NCI-H2107 (cell line): ENCODE results near the gene PDE4D.
"Not testable (repeated sequence)": the region's sequence is repeated elsewhere in the genome, so short reads cannot be mapped to it uniquely, and the experiment has no call there.

ENCODE experiments used
- DNase-seq: peaks from one replicate; lab custom pipeline; 2025; lab: John Stamatoyannopoulos, UW

The PDE4D gene

DNA sequence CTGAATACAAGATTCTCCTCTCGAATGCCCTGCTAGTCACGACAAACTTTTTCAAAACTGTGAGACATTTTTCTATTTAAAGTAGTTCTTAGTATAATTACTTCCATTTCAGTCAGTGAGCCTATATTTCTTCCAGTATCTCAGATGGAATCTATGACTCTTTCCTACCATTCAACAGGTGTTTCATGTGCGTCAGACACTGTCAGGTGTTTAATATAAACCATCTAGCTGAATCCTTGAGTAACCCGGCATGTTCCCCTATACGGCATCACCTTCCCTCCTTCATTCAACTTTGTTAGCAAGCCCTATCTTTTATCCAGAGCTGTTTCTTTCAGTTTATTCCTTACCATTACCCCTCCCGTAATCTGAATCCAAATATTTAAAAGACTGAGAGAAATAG, 891.8 kb downstream of the PDE4D start:
- DNase-seq: no peak

GRCh38 chr5:59001154-59001553, 892.4 kb downstream of the PDE4D start:
- DNase-seq: no peak

- DNase-seq: no peak
Observed at GRCh38 chr5:59000211-59000610, 893.3 kb downstream of the PDE4D start.

DNA sequence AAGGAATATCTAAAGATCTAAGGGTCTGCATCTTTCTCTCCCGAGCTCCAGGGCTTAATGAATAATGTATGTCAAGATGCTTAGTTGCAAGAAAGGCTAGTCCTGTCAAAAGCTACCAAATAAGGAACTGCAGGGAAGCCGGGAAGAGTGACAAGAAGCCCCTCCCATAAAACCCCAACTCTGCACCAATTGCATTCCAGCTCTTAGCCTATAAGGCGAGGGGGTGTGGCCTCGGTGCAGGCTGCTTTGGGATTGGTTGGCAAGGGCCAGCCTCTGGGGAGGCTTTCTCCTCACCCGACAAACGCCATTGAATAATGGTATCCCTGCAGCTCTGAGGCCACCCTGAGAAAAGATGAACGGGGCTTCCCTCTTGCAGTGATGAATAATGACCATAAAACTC, 893.7 kb downstream of the PDE4D start:
- DNase-seq: no peak

DNA sequence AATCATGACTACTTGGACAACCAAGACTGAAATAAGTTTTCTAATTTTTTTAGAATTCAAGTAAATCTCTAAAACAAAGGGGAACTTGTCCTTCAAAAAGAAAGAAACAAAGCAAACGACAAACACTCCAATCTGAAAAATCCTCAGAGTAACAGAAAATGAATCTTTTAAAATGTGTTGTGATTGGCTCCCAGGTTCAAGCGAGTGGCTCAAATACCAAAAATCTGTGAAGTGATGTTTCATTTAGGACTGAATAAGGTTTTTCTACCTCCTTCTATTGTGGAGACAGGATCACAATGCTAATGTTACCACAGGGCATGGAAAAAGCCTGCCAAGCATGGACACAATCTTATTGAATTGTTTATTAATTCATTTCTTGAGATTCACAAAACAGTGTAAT, 895.0 kb downstream of the PDE4D start:
- no peak for DNase-seq

DNA sequence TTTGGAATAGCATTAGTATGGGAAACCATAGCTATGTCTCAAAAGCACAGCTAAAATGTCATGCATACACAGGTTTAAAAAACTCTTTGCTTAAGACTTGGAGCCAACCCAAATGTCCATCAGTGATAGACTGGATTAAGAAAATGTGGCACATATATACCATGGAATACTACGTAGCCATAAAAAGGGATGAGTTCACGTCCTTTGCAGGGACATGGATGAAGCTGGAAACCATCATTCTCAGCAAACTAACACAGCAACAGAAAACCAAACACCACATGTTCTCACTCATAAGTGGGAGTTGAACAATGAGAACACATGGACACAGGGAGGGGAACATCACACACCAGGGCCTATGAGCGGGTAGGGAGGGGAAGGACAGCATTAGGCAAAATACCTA, 897.7 kb downstream of the PDE4D start:
- DNase-seq: not testable (repeated sequence)

- DNase-seq: no peak
Observed at GRCh38 chr5:58993461-58993860, 900.1 kb downstream of the PDE4D start.

DNA sequence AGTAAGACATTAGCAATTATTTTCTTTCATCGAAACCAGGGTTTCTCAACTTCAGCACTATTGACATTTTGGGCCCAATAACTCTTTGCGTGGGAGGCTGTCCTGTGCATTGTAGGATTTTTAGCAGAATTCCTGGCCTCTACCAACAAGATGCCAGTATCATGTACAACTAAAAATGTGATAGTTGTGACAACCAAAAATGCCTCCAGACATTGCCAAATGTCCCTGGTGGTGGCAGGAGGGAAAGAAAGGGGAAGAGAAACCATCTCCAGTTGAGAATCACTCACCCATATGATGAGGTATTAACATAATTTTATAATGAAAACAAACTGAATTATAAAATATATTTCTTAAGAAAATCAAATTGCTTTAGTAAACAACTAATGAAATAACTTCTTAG, 904.6 kb downstream of the PDE4D start:
- no peak for DNase-seq

- no peak for DNase-seq
Observed at GRCh38 chr5:58987193-58987592, 906.3 kb downstream of the PDE4D start.

DNA sequence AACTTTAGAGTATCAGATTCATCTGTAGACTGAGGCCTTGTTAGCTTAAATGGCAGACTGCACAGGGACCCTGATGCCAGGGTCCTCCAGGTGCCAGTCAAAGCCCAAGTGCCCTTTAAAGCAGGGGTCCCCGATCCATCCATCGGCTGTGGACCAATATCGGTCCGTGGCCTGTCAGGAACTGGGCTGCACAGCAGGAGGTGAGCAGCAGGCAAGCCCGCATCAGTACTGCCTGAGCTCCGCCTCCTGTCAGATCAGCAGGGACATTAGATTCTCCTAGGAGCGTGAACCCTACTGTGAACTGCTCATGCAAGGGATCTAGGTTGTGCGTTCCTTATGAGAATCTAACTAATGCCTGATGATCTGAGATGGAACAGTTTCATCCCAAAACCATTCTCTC, 907.2 kb downstream of the PDE4D start:
- DNase-seq: no peak

DNA sequence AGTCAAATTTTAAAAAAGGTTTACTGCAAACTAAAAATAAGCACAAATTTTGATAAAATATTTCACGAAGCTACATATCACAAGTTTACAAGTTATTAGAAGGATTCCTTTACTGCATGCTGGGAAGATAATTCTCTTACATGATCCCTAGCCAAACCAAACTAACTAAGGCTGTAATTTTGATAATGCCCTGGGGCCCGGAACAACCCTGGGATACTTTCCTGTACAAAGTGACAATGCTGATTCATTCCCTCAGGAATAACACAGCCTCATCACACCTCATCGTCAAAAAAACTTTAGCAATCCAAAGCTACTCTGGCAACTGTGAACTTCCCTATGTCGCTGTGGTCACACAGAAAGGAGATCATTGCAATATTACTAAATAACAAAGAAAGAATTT, 907.8 kb downstream of the PDE4D start:
- no peak for DNase-seq

DNA sequence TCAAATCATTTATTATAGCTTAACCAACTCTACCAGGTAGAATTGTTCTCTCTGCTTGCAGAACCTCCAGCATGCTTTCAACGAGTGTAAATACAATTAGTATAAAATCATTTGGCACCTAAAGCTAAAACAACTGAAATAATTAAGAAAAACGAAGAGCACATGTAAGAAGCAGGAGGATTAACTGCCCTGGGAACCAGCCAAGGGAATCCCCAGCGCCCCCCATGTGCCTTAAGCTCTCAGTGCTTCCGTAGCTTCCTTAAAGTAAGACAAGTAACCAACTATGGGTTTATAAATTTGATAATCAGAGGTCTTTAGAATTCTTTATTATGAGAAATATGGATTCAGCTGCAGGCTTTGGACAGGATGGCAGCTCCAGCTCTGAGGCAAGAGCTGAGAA, 908.2 kb downstream of the PDE4D start:
- no peak for DNase-seq

DNA sequence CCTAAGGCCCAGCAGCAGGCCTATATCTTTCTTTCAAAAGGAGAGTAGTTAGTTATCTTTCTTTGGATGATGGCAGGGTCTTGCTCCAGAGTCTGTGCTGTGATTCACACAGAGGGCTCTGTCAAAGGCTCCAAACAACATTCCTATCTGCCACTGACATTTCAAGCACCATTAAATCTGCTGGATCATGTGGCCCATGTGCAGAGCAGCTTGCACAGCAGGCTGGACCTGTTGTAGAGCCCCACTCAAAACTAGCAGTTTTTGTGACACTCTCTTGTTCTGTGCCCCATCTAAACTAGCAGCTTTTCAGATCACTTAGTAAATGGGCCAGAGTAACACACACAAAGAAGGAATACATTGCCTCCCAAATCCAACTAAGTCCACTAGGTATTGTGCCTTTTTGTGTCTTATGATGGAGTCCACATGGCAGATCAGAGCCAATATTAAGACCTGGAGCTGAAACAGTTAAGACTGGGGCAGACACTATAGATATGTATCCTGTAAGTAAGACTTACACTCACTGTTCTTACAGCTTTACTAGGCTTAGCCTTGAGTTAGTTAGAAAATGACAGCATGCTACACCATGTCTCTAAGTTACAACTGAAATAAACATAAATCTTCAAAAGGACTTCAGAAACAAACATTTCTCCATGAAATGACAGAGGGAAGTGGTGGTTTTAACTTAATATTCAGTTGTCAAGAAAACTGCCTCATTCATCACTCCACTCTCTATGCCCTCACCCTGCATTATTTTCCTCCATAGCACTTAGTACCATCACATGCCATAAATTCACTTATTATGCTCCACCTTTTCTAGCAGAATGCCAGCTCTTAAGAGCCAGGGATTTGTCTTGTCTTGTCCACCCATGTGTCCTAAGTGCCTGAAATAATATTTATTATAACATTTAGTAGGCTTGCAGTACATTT, 909.7 kb downstream of the PDE4D start:
- no peak for DNase-seq

- DNase-seq: no peak
Observed at GRCh38 chr5:58980890-58981289, 912.6 kb downstream of the PDE4D start.

GRCh38 chr5:58979090-58979489, 914.4 kb downstream of the PDE4D start:
- no peak for DNase-seq

GRCh38 chr5:58974601-58975000, 918.9 kb downstream of the PDE4D start:
- DNase-seq: no peak

DNA sequence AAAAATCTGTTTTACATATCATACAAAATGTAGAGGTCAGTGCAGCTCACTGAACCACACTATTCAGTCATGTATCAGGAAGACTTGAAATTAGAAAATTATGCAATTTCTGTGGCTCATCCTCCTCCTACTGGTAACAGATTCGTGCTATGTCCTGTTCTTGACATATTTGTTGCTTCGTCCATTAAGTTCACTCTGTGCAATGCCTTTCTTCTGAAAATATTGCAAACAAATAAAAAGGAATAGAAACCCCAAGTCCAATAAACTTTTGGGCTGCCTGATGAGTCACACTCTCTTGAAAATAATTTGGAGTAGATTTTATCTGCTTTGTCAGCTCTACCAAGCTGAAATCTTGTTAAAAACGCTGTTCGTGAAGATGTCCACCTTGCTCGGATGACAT, 919.4 kb downstream of the PDE4D start:
- DNase-seq: no peak

GRCh38 chr5:58972301-58972700, 921.2 kb downstream of the PDE4D start:
- DNase-seq: no peak

- no peak for DNase-seq
Observed at GRCh38 chr5:58970766-58971165, 922.8 kb downstream of the PDE4D start.

DNA sequence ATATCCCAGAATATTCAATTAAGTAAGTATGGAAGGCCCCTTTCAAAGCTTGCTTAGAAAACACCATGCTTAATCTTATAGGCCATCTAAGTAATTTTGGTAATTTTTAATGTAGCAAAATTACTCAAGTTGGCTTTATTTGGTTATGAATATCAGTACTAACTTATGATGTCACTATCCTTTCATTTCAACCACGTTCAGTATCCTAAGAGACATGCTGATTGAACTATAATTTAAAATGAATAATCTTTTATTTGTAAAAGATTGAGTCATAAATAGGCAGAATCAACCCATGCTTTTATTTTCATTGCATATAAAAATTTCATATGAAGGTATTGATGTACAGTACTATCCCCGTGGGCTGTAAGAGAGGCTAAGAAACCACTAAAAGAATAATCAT, 923.7 kb downstream of the PDE4D start:
- DNase-seq: no peak

GRCh38 chr5:58969253-58969652, 924.3 kb downstream of the PDE4D start:
- no peak for DNase-seq

GRCh38 chr5:58968350-58968749, 925.2 kb downstream of the PDE4D start:
- DNase-seq: no peak

- no peak for DNase-seq
Observed at GRCh38 chr5:58967597-58968281, 925.8 kb downstream of the PDE4D start.
